IPS-20b (cell line): ENCODE results near the gene FES.

Experiments
- H3K27ac ChIP-seq: one replicate; pipeline ENCODE4 v1.5.1; 2013; ENCODE audit warnings: low read length
- H3K27me3 ChIP-seq: 2 replicates; pipeline ENCODE4 v1.6.1; 2013; ENCODE audit warnings: mild to moderate bottlenecking, low read length, inconsistent platforms; ENCODE audit not compliant: insufficient read depth
- H3K36me3 ChIP-seq: 2 replicates; pipeline ENCODE4 v1.6.1; 2013; ENCODE audit warnings: low read depth, mild to moderate bottlenecking, inconsistent platforms, low read length, moderate library complexity; ENCODE audit not compliant: insufficient read depth
- H3K4me1 ChIP-seq: 2 replicates; pipeline ENCODE4 v1.6.1; 2013; ENCODE audit warnings: mild to moderate bottlenecking, control low read depth, inconsistent platforms, low read length, moderate library complexity; ENCODE audit not compliant: insufficient read depth
- H3K4me3 ChIP-seq: 2 replicates; pipeline ENCODE4 v1.5.1; 2013; ENCODE audit warnings: mild to moderate bottlenecking, low read length, inconsistent platforms
- H3K9ac ChIP-seq: 2 replicates; pipeline ENCODE4 v1.6.1; 2013; ENCODE audit warnings: low read depth, mild to moderate bottlenecking, inconsistent platforms, low read length, moderate library complexity
- H3K9me3 ChIP-seq: 2 replicates; pipeline ENCODE4 v1.6.1; 2013; ENCODE audit warnings: mild to moderate bottlenecking, low read depth, low read length, inconsistent platforms; ENCODE audit not compliant: insufficient read depth

FES gene

DNA sequence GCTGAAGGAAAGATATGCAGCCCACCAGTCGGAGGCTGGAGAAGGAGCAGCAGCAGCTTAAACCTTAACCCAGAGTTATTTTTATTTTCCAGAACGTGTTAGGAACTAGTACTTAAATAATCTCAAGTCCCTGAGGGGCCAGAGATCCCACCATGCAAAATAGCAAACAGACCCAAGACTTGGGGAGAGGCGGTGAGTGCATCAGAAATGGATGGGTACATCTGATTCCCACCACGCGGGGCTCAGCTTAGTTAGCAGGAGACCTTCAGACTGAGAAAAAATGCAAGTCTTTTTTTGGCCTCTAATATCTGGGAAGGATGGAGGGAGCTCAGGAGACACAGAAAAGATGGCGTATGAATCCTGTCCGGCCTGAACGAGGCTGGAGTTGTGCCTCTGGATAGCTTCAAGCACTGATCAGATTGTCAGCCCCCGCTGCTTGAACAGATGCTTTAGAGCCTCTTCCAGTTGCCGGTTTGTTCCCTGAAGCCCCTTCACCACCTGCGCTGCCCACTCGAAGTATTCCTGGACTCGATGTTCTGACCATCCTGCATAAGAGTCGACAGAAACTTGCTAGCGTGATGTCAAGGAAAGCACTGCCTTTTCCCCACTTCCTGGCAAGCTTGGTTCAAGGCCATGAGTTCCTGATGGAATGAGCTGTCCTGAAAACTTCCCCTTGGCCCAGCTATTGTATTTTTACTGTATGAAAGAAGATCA lies 46.7 kb downstream of the FES start:
- H3K4me3 ChIP-seq: peak overlapping the region; percentile 81; the same call in 1 of the 2 replicates
- no peak overlapping the region for H3K27ac ChIP-seq
- H3K9me3 ChIP-seq: no peaks in the 10 kb centered on the region
- H3K27me3 ChIP-seq: peaks cover 16% of the 10 kb centered on the region
- H3K9ac ChIP-seq: 0 out of 2 replicates have a peak overlapping the region, but pooled peaks have one; percentile 34
- H3K36me3 ChIP-seq: no peaks in the 10 kb centered on the region
- H3K4me1 ChIP-seq: peaks cover 2% of the 10 kb centered on the region; the same call in 1 of the 2 replicates

- peaks cover 16% of the 10 kb centered on the region for H3K27me3 ChIP-seq
- H3K9ac ChIP-seq: peak overlapping the region; percentile 34; the same call in 1 of the 2 replicates
- H3K4me3 ChIP-seq: peak overlapping the region; percentile 81; the same call in 1 of the 2 replicates
- no peaks in the 10 kb centered on the region for H3K9me3 ChIP-seq
- H3K36me3 ChIP-seq: peaks cover under 1% of the 10 kb centered on the region; the same call in 1 of the 2 replicates
- H3K27ac ChIP-seq: no peak overlapping the region
- peaks cover 2% of the 10 kb centered on the region; the same call in 1 of the 2 replicates for H3K4me1 ChIP-seq
These were observed 47.2 kb downstream of the FES start for GRCh38 chr15:90931575-90931827.

DNA sequence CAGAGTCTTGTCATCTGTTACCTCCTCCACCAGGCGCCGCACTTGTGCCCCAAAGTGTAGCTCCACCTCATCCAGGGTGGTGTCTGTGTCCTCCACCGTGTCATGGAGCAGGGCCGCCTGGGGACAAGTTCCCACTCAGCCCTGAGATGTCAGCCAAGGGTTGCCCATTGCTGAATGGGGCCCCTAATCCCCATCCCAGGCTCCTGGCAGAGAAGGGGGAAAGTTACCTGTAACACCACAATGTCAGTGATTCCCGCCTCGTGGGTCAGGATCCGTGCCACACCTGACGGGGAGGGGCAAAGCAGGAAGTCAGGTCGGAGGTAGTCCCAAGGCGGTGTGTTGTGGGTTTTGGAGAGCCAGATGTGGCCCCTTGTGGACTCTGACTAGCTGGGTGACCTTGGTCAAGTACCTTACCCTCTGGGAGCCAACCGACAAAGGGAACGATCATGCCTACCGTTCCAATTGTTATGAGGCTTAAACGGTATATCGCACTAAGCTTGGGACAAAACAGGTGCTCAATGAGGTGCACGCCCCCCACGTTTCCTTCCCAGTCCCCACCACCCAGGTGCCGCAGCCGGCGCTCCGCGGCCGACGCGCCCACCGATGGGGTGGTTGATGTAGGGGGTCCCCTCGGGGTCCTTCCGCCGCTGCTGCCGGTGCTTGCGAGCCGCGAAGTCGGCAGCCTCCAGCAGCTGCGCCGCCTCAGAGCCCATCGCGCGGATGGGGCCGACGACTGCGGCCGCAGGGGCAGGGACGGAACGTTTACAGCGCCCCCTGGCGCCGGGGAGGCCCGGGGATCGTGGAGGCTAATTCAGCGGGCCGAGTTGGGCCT lies 47.7 kb downstream of the FES start, which contains the start of gene HDDC3:
HDDC3 (minus strand) TSS at position 722 of the 832 bp plus-strand sequence; CDS start at position 713, 9 bp downstream.
- Histone ChIP-seq H3K4me3 (peak within 1 kb of the TSS; percentile 81), H3K4me1 (peaks cover 2% of the 10 kb centered on the region; the same call in 1 of the 2 replicates), H3K9me3 (no peaks in the 10 kb centered on the region), H3K27ac (no peak within 1 kb of the TSS), H3K9ac (peak within 1 kb of the TSS; percentile 74), H3K36me3 (peaks cover 6% of the 10 kb centered on the region; the same call in 1 of the 2 replicates), H3K27me3 (peaks cover 16% of the 10 kb centered on the region)

DNA sequence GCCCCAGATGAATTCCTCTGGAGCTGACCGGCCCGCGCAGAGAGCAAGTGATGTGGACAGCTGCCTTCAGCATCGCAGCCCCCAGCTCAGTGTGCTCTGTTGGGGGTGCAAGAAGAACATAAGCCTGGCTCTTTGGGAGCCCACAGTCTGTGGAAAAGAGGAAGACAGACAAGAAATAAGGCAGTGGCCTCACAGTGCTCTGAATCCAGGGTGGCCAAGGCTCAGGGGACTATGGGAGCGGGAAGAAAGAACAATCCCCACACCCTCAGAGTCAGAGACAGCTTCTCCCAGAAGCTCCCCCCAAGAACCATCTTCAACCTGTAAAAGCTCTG lies 48.3 kb downstream of the FES start:
- Histone ChIP-seq H3K27me3 (peaks cover 16% of the 10 kb centered on the region), H3K36me3 (peaks cover 8% of the 10 kb centered on the region; the same call in 1 of the 2 replicates), H3K9ac (no peak overlapping the region), H3K9me3 (no peaks in the 10 kb centered on the region), H3K27ac (no peak overlapping the region), H3K4me1 (peaks cover 2% of the 10 kb centered on the region; the same call in 1 of the 2 replicates), H3K4me3 (peak overlapping the region; percentile 81; the same call in 1 of the 2 replicates)

DNA sequence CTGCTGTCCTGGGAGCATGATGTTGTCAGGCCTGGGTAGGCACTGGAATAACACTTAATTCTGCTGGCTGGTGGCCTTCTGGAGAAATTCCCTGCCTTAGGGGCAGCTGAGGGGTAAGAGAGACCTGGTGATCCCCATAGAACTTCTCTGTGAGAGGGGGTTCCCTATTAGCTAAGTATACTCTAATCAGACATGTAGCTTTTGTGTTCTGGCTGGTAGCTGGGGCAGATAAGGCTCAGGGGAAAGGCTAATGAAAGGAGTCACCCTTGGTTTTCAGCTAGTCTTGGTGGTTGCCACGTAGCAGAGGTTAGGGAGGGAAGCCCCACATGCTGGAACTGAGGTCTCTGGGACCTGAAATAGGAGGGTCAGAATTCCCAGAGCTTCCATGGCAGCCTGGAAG lies 49.0 kb downstream of the FES start:
- Histone ChIP-seq H3K9me3 (no peaks in the 10 kb centered on the region), H3K4me1 (peaks cover 2% of the 10 kb centered on the region; the same call in 1 of the 2 replicates), H3K27me3 (peaks cover 16% of the 10 kb centered on the region), H3K9ac (no peak overlapping the region), H3K27ac (no peak overlapping the region), H3K4me3 (no peak overlapping the region), H3K36me3 (peaks cover 13% of the 10 kb centered on the region)

DNA sequence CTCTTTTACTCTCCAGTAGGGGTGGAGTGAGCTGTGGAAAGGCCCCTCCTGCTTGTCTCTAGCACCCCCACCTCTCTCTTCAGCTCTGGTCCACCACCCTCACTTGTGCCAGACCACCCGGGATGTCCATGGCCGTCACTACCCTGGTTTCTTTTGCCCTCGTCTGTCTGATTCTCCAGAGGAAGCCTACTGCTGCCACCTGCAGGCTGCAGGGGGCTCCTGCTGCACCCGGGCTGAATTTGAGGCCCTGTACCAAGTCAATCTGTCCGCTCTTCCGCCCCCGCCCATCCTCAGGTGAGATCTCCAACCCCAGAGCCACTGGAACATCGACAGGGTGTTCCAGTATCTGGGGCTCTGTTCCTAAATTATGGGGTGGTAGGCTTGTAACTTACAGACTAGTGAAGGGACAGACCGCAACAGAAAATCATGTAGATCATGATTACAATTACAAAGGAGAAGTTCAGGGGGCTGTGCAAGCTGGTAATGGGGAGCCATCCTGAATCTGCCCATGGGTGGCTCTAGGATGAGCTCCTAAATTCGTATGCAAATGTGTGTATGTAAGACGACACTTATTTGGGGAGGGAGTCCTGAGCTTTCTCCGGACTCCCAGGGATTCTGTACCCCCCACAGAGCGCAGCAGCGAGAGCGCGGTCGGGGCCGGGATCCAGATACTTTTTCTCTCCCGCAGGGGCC lies 50.1 kb downstream of the FES start:
- peaks cover 2% of the 10 kb centered on the region; the same call in 1 of the 2 replicates for H3K4me1 ChIP-seq
- peaks cover 19% of the 10 kb centered on the region for H3K36me3 ChIP-seq
- H3K9ac ChIP-seq: no peak overlapping the region
- no peaks in the 10 kb centered on the region for H3K9me3 ChIP-seq
- H3K27me3 ChIP-seq: peaks cover 16% of the 10 kb centered on the region
- no peak overlapping the region for H3K27ac ChIP-seq
- H3K4me3 ChIP-seq: peak overlapping the region; percentile 61

DNA sequence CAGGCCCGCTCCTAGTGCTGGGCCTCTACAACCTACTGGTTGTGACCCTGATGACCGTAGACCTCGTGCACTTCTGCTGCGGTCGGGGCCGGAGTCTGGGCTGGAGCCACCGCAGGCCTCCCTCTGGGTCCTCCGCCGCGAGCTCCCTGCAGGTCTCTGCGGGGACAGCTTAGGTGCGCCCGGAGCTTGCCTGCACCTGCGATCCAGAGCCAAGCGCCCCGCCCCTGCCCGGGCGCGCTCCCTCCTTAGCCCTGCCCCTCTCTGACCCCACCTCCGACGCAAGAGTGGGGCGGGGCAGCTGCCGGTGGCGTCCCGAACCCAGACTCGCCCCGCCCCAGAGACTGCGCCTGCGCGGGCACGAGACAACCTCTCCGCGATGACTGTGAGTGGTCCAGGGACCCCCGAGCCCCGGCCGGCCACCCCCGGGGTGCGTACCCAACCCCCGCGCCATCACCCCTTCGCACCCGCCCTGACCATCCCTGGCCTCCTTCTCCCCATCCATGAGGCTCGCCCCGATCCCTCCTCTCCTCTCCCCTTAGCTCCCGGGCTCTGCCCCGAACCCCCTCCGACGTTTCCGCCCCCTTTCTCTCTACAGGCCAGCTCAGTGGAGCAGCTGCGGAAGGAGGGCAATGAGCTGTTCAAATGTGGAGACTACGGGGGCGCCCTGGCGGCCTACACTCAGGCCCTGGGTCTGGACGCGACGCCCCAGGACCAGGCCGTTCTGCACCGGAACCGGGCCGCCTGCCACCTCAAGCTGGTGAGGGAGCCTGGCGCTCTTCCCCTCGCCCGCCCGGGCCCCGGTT lies 50.8 kb downstream of the FES start, which contains the start of gene UNC45A:
UNC45A (plus strand) TSS at position 337 of the 803 bp plus-strand sequence; CDS start at position 377, 40 bp downstream.
- H3K9me3 ChIP-seq: no peaks in the 10 kb centered on the region
- H3K4me1 ChIP-seq: peaks cover 2% of the 10 kb centered on the region; the same call in 1 of the 2 replicates
- H3K36me3 ChIP-seq: peaks cover 27% of the 10 kb centered on the region
- H3K27ac ChIP-seq: no peak within 1 kb of the TSS
- H3K4me3 ChIP-seq: peak within 1 kb of the TSS; percentile 61
- peaks cover 16% of the 10 kb centered on the region for H3K27me3 ChIP-seq
- H3K9ac ChIP-seq: peak within 1 kb of the TSS; percentile 66; the same call in 1 of the 2 replicates

GRCh38 chr15:90936823-90937222 lies 52.5 kb downstream of the FES start:
- Histone ChIP-seq H3K36me3 (peaks cover 41% of the 10 kb centered on the region), H3K9ac (no peak overlapping the region), H3K4me1 (peaks cover 2% of the 10 kb centered on the region; the same call in 1 of the 2 replicates), H3K4me3 (no peak overlapping the region), H3K27me3 (peaks cover 16% of the 10 kb centered on the region), H3K9me3 (no peaks in the 10 kb centered on the region), H3K27ac (no peak overlapping the region)

DNA sequence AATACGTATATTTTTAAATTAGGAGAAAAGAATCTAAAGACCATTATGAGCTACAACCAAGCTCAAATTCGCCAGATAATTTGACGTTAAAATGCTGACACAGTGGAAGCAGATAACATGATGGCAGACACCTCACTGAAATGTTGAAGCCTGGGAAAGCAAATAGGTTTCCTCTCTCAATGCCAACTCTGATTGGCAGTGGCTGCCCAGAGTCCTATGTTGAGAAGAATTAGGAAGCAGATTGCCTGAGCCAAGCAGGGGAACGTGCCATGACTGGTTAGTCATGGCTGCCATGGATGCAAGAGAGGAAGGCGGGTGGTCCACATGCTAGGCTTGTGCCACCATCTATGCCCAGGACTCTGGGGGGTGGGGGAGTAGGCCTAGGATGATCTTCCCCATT lies 54.0 kb downstream of the FES start:
- Histone ChIP-seq H3K9me3 (no peaks in the 10 kb centered on the region), H3K4me3 (no peak overlapping the region), H3K4me1 (no peaks in the 10 kb centered on the region), H3K9ac (no peak overlapping the region), H3K36me3 (peaks cover 56% of the 10 kb centered on the region), H3K27me3 (peaks cover 9% of the 10 kb centered on the region), H3K27ac (no peak overlapping the region)

DNA sequence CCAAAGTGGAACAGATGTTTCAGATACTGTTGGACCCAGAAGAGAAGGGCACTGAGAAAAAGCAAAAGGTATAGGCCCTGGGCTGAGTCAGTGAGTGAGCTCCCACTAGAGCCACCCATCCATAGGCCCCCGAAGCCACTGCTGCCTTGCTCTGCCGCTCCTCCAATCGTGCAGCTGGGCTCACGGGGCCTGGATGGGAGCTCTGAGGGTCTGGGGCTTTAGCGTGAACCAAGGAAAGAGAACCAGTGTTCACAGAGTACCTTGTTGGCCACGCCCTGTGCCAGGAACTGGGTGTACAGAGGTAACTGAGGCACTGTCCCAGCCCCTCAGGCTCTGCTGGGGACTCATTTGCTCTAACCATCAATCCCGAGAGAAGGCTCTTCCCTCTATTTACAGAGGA lies 55.5 kb downstream of the FES start:
- Histone ChIP-seq H3K4me3 (no peak overlapping the region), H3K9me3 (no peaks in the 10 kb centered on the region), H3K27me3 (no peaks in the 10 kb centered on the region), H3K36me3 (peaks cover 70% of the 10 kb centered on the region), H3K9ac (no peak overlapping the region), H3K4me1 (no peaks in the 10 kb centered on the region), H3K27ac (no peak overlapping the region)

DNA sequence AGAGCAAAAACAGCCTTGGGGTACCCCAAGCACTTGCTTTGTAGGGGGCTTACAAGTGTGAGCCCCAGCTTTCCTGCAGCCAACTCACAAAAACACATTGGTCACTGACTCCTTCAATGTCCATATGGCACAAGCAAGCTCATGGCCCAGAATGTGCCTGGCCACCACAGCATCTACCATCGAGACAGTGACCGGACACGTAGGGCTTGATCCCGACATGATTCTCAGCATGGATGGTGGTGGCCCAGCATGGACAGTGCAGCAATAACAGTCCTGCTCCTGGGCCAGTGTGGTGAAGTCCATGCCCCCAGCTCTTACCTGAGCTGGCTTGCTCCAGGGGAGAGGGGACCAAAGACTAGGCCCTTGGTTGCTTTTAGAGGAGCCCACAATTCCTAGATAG lies 56.7 kb downstream of the FES start:
- Histone ChIP-seq H3K27me3 (no peaks in the 10 kb centered on the region), H3K27ac (no peak overlapping the region), H3K36me3 (peaks cover 75% of the 10 kb centered on the region), H3K9me3 (no peaks in the 10 kb centered on the region), H3K4me3 (no peak overlapping the region), H3K4me1 (no peaks in the 10 kb centered on the region), H3K9ac (no peak overlapping the region)
